IPS DF 6.9 (cell line): Measurements from ENCODE around the gene LRRC41.

Experiments used
- DNase-seq: peaks from one replicate; pipeline ENCODE4 v3.0.0-alpha.2; 2013; ENCODE audit warnings: low read depth, low spot score
- H3K27ac ChIP-seq: one replicate; pipeline ENCODE4 v1.5.1; 2013; ENCODE audit warnings: low read length, control low read depth
- H3K27me3 ChIP-seq: 2 replicates; pipeline ENCODE4 v1.6.1; 2013; ENCODE audit warnings: mild to moderate bottlenecking, low read length; ENCODE audit not compliant: control insufficient read depth, insufficient read depth
- H3K36me3 ChIP-seq: 2 replicates; pipeline ENCODE4 v1.6.1; 2013; ENCODE audit warnings: low read length; ENCODE audit not compliant: control insufficient read depth, insufficient read depth
- H3K4me1 ChIP-seq: 2 replicates; pipeline ENCODE4 v1.6.1; 2013; ENCODE audit warnings: low read length; ENCODE audit not compliant: control insufficient read depth, insufficient read depth
- H3K4me3 ChIP-seq: 2 replicates; pipeline ENCODE4 v1.5.1; 2013; ENCODE audit warnings: mild to moderate bottlenecking, low read length
- H3K9me3 ChIP-seq: 2 replicates; pipeline ENCODE4 v1.6.1; 2013; ENCODE audit warnings: low read length, inconsistent platforms; ENCODE audit not compliant: control insufficient read depth, insufficient read depth
- WGBS: extraction: QIAGEN DNeasy Blood & Tissue Kit; methylation state at CpG from one replicate; pipeline ENCODE4 v1.1.7; 2013; ENCODE audit warnings: mixed read lengths, missing lambda C conversion rate; ENCODE audit not compliant: insufficient read length, insufficient coverage; 5-methylcytosine and 5-hydroxymethylcytosine counted together

Gene LRRC41

DNA sequence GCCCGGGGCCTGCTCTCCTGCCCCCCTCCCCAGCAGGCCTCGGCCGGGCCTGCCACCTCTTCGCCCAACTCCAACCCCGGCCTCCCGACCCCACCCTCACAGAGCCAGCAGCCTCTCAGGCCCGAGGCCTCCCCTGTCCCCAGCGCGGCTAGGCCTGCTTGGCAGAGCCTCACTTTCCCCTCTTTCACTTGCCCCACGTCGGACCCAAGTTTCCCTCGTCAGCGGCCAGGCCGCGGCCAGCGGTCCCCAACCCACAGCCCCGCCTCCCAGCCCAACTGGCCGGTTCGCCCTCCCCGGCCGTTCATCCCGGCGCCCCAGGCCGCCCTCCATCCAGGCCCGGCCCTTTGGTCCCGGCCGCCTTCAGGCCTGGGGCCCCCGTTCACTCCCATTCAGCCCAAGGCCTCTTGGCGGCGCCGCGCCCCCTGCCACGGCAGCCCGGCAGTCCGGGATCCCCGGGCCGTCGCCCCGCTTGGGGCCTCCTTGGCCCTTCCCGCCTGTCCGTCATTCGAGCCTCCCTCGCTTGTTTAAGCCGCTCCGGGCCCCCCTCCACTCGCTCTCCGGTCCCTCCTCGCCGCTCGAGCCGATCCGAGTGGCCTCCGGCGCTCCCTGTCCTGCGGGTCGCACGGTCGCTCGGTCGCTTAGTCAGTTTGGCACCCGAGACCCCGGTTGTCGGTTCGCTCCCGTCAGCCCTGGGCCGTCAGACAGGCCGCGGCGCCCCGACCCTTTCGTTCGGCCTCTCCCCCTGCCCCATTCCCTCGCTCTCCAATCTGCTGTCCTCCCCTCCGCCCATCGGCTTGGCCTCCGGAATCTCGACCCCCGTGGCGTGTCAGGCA is 1.4 kb downstream of the LRRC41 start:
- WGBS: no CpG with 5 or more reads among the region's 79 CpGs
- H3K9me3 ChIP-seq: no peaks in the 10 kb centered on the region
- 0 out of 2 replicates have a peak, but pooled peaks cover 3% of the 10 kb centered on the region for H3K36me3 ChIP-seq
- no peaks in the 10 kb centered on the region for H3K27me3 ChIP-seq
- H3K4me3 ChIP-seq: peak overlapping the region; percentile 78
- H3K27ac ChIP-seq: no peak overlapping the region
- DNase-seq: no peak
- H3K4me1 ChIP-seq: peaks cover 3% of the 10 kb centered on the region; the same call in 1 of the 2 replicates

DNA sequence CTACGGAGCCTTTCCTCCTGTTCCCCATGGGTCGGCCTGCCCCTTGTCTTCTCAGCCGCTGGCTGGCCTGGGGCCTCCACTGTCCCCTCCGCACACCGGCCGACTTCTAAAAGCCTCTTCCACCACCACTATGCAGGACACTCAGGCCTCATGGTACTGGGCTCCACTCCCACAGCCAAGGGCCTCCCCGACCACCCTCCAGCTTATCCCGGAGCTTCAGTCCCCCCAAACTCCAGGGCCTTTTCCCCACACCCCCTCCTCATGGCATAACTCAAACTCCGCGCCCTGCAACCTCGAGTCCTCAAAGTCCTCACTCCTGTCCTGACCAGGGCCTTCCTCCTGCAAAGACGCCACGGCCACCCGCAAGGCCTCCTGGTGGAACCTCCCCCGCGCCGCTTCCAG is 2.0 kb downstream of the LRRC41 start:
- peaks cover 7% of the 10 kb centered on the region; the same call in 1 of the 2 replicates for H3K36me3 ChIP-seq

DNA sequence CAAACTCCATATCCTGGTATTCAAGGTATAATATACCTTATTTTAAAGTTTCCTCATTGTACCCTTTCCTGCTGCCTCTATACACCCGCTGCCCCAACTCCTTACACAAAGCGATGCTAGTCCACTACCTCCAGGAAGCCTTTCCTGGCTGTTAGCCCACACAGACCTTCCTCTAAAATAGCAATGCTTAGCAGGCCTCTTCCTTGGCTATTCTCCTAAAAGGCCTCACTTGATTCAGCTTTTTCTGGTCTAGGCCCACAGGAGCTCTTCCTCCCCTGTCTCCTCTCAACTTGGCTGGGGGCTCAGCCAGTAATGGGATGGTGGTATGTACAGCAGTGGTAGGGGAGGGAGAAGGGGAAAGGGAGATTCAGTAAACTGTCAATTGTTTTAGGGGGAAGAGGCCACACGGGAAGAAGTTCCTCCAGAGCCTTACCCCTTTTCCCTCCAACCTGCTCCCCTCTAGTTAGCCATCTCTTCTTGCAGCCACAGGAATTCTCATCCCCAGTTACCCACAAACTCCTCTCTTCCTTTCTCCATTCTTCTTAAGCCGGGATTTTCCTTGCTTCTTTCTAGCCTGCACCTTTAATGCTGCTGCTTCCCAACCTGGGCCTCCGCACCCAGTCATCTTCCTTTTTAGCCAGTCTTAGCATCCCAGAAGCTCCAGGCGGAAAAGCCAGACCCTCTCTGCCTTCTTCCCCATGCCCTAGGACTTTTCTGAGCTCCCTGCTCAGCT is 2.6 kb downstream of the LRRC41 start:
- Histone ChIP-seq H3K36me3 (peaks cover 7% of the 10 kb centered on the region; the same call in 1 of the 2 replicates), H3K4me3 (no peak overlapping the region; the same call in 1 of the 2 replicates), H3K4me1 (peaks cover 3% of the 10 kb centered on the region; the same call in 1 of the 2 replicates), H3K27ac (no peak overlapping the region), H3K9me3 (no peaks in the 10 kb centered on the region), H3K27me3 (no peaks in the 10 kb centered on the region)
- WGBS: no CpG with 5 or more reads among the region's 6 CpGs
- DNase-seq: no peak

More for the DNA sequence above, 2.0 kb downstream of the LRRC41 start:
- Histone ChIP-seq H3K27ac (no peak overlapping the region), H3K4me3 (peak overlapping the region; percentile 78; the same call in 1 of the 2 replicates), H3K27me3 (no peaks in the 10 kb centered on the region), H3K9me3 (no peaks in the 10 kb centered on the region), H3K4me1 (peaks cover 3% of the 10 kb centered on the region; the same call in 1 of the 2 replicates)
- no CpG with 5 or more reads among the region's 17 CpGs for WGBS
- DNase-seq: no peak

DNA sequence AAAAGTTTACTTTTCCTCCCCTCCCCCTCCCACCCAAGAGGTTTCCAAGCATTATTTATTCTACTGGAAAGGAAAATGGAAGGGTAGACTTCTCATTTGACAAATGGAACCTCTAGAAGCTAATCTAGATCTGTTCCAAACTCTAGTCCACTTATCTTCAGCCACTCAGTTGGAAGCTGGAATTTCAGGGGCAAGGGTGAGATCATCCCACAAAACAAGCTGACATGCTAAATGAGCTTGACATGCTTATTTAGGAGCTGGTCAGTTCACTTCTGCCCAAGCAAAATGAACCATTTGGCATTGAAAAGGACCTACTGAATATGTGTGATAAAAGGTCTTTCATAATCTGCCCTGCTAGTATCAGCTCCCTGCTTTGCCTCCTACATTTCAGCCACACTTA is 5.0 kb downstream of the LRRC41 start:
- Histone ChIP-seq H3K9me3 (no peaks in the 10 kb centered on the region), H3K27ac (no peak overlapping the region), H3K4me3 (no peak overlapping the region), H3K27me3 (no peaks in the 10 kb centered on the region), H3K36me3 (peaks cover 7% of the 10 kb centered on the region; the same call in 1 of the 2 replicates), H3K4me1 (peaks cover 3% of the 10 kb centered on the region; the same call in 1 of the 2 replicates)
- DNase-seq: no peak

DNA sequence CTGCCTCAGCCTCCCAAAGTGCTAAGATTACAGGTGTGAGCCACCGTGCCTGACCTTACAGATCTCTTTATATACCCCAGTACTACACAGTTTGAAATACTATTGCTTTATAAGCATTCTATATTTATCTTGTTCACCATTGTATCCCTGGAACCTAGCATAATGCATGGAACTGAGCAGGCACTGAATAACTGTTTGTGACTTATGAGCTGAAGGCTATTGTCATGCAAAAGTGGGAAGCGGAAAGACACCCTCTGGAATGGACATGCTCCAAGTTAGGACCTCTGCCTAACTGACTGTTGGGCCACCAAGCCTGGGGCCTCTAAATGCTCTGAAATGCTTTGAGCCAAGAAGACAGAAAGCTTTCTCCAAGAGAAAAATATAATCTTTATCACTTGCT is 8.1 kb downstream of the LRRC41 start:
- no peaks in the 10 kb centered on the region for H3K9me3 ChIP-seq
- WGBS: no CpG with 5 or more reads among the region's 2 CpGs
- H3K27ac ChIP-seq: no peak overlapping the region
- H3K4me1 ChIP-seq: peaks cover 3% of the 10 kb centered on the region; the same call in 1 of the 2 replicates
- no peak overlapping the region for H3K4me3 ChIP-seq
- no peaks in the 10 kb centered on the region for H3K27me3 ChIP-seq
- DNase-seq: no peak
- H3K36me3 ChIP-seq: peaks cover 7% of the 10 kb centered on the region; the same call in 1 of the 2 replicates

DNA sequence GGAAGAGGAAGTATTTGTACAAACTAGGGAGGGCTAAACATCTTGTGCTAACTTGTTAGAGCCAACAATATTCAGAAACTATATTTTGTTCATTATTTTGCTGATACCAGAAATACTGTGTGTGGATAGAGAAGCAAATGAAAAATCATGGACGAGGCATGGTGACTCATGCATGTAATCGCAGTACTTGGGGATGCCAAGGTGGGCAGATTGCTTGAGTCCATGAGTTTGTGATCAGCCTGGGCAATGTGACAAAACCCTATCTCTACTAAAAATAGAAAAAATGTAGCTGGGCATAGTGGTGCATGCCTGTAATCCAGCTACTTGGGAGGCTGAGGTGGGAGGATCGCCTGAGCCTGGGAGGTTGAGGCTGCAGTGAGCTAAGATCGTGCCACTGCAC is 13.4 kb downstream of the LRRC41 start:
- H3K27ac ChIP-seq: no peak overlapping the region
- no CpG with 5 or more reads among the region's 4 CpGs for WGBS
- no peak for DNase-seq
- peaks cover 7% of the 10 kb centered on the region; the same call in 1 of the 2 replicates for H3K36me3 ChIP-seq
- H3K9me3 ChIP-seq: no peaks in the 10 kb centered on the region
- H3K4me1 ChIP-seq: no peaks in the 10 kb centered on the region
- H3K4me3 ChIP-seq: no peak overlapping the region
- no peaks in the 10 kb centered on the region for H3K27me3 ChIP-seq

DNA sequence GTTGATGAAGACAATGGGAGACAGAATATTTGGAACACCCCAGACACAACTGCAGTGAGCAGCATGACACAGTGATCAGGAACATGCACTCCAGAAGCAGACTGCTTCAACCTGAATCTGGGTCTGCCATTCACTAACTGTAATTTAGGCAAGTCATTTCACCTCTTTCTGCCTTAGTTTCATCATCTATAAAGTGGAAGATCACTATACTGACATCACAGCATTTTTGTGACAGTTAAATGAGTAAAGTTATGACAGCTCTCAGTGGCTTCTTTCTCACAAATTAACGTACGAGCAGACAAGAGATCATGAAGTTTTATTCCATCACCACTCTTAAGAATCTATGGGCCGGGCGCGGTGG is 14.3 kb downstream of the LRRC41 start:
- no peak for DNase-seq
- Histone ChIP-seq H3K27ac (no peak overlapping the region), H3K4me3 (no peak overlapping the region), H3K27me3 (no peaks in the 10 kb centered on the region), H3K9me3 (no peaks in the 10 kb centered on the region), H3K36me3 (peaks cover 9% of the 10 kb centered on the region; the same call in 1 of the 2 replicates), H3K4me1 (no peaks in the 10 kb centered on the region)
- no CpG with 5 or more reads among the region's 5 CpGs for WGBS

DNA sequence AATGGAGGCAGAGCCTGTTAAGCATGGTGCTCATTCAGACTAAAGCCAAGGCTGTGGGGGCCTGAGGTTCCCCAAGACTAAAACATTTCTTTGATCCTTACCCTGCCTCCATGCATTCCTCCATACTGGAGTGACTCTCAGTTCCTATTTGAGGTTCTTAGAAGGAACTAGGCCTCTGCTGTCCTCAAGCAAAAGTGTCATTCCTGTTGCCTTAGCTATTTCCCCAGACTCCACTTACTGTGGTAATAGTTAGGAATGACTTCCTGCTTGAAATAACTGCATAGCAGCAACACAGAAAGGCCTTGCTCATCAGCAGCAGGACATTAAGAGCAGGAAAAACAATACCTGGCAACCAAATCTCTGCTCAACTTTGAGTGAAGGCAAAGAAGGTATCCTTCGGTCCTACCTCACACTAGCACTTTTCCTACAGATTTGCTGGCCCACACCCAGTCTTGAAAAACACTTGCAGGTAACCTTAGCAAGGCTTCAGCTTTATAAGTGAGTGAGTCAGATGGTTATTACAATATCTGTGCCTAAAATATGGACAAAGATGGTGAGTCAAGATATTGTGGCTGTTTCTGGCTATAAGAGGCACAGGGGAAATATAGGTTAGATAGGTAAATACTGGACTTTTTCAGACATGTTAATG is 14.8 kb downstream of the LRRC41 start:
- WGBS: no CpG with 5 or more reads among the region's 1 CpG
- Histone ChIP-seq H3K9me3 (no peaks in the 10 kb centered on the region), H3K27ac (no peak overlapping the region), H3K4me1 (no peaks in the 10 kb centered on the region), H3K4me3 (no peak overlapping the region), H3K27me3 (no peaks in the 10 kb centered on the region), H3K36me3 (peaks cover 9% of the 10 kb centered on the region; the same call in 1 of the 2 replicates)
- DNase-seq: no peak

DNA sequence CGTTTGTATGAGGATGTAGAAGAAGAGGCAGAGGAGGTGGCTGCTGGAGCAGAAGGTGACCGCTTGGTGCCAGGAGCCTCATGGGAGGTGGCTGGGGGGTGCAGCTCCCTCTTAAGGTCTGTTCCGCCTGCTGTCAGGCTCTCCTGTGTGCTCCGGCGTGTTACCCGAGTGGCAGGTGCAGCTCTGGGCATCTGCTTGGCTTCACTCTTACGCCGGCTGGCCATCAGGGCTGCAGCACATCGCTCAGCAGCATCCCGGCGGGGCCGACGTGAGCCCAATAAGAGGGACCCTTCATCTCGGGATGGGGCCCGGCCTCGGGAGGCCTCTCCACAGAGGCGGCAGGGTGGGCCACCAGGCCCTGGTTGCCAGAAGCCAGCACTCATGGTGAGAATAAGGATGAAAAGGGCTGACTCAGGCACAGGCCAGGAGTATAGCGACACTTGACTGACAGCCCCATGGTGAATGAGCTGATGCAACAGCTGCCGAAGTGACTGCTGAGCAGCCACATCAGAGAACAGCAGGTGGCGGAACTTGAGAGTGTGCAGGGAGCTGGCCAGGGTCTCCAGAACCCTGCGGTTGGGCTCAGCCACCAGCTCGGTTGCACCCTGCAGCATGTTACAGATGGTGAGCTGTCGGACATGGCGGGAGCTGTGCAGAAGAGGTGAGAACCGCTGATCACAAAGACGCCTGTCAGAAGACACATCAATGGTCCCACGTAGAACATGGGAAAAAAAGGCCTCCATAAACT is 17.5 kb downstream of the LRRC41 start:
- Histone ChIP-seq H3K27me3 (no peaks in the 10 kb centered on the region), H3K36me3 (peaks cover 12% of the 10 kb centered on the region; the same call in 1 of the 2 replicates), H3K4me1 (no peaks in the 10 kb centered on the region), H3K27ac (no peak overlapping the region), H3K4me3 (no peak overlapping the region), H3K9me3 (no peaks in the 10 kb centered on the region)
- DNase-seq: no peak
- WGBS: no CpG with 5 or more reads among the region's 27 CpGs
